Hematopoietic multipotent progenitor cell treated with erythropoietin and hydrocortisone succinate and interleukin-3 and kit ligand, for 6 days (in vitro differentiated cells): ENCODE results near the gene EPAS1.

Source experiments
- DNase-seq: peaks from one replicate; pipeline ENCODE4 v3.0.0-alpha.2; 2015

Gene EPAS1

GRCh38 chr2:46367286-46367685 lies 70.1 kb downstream of the EPAS1 start:
- DNase-seq: no peak

- peak; percentile 32 for DNase-seq
Observed at GRCh38 chr2:46368401-46368800, 71.2 kb downstream of the EPAS1 start.

- DNase-seq: no peak
Observed at GRCh38 chr2:46369783-46370182, 72.6 kb downstream of the EPAS1 start.

- no peak for DNase-seq
Observed at GRCh38 chr2:46371854-46372253, 74.6 kb downstream of the EPAS1 start.

GRCh38 chr2:46372475-46372874 lies 75.3 kb downstream of the EPAS1 start:
- no peak for DNase-seq

GRCh38 chr2:46373238-46373637 lies 76.0 kb downstream of the EPAS1 start:
- no peak for DNase-seq

- no peak for DNase-seq
Observed at GRCh38 chr2:46375566-46376125, 78.4 kb downstream of the EPAS1 start.

GRCh38 chr2:46376586-46376985 lies 79.4 kb downstream of the EPAS1 start:
- no peak for DNase-seq

GRCh38 chr2:46377101-46377581 lies 79.9 kb downstream of the EPAS1 start:
- no peak for DNase-seq

- no peak for DNase-seq
Observed at GRCh38 chr2:46377666-46378560, 80.7 kb downstream of the EPAS1 start.

- DNase-seq: no peak
Observed at GRCh38 chr2:46378616-46379015, 81.4 kb downstream of the EPAS1 start.

GRCh38 chr2:46379213-46380037 lies 82.2 kb downstream of the EPAS1 start:
- no peak for DNase-seq

- no peak for DNase-seq
Observed at GRCh38 chr2:46380038-46380940, 83.1 kb downstream of the EPAS1 start.

GRCh38 chr2:46381263-46381849 lies 84.1 kb downstream of the EPAS1 start:
- no peak for DNase-seq

GRCh38 chr2:46381871-46382270 lies 84.7 kb downstream of the EPAS1 start:
- no peak for DNase-seq

- DNase-seq: no peak
Observed at GRCh38 chr2:46382331-46383112, 85.3 kb downstream of the EPAS1 start.

- no peak for DNase-seq
Observed at GRCh38 chr2:46383113-46383395, 85.8 kb downstream of the EPAS1 start.

- DNase-seq: no peak
Observed at GRCh38 chr2:46383784-46384456, 86.7 kb downstream of the EPAS1 start.

GRCh38 chr2:46384457-46384815 lies 87.2 kb downstream of the EPAS1 start:
- no peak for DNase-seq

- DNase-seq: peak; percentile 74
Observed at GRCh38 chr2:46385786-46386577, 88.8 kb downstream of the EPAS1 start.
